Stomach (tissue), 19 donors: ENCODE data around the gene PSMG1. TPM values are rescaled to one million over a fixed set of nuclear protein-coding genes. Genes with fewer than 3 reads are reported as not detected.

Experiments used
- DNase-seq, 2 donors: peaks; one replicate each; pipeline versions ENCODE4 v3.0.0 to v3.0.0-alpha.2; 2013 to 2019
- H3K27ac ChIP-seq, 5 donors: fragments of 200-600 bp in 4 of 5; sonication (generic) in 4 of 5; one replicate each; pipeline ENCODE4 v1.5.1; 2013 to 2019; ENCODE audit warnings: mild to moderate bottlenecking in 1 of 5, moderate library complexity in 1 of 5
- H3K27me3 ChIP-seq, 3 donors: fragments of 200-600 bp; sonication (generic); one replicate each; pipeline ENCODE4 v1.5.1; 2017 to 2019; ENCODE audit warnings: mixed run types in 1 of 3
- H3K36me3 ChIP-seq, 4 donors: fragments of 200-600 bp; sonication (generic); 1 replicate in 3 of 4; 2 replicates in 1 of 4; pipeline ENCODE4 v1.5.1; 2016 to 2019
- H3K4me1 ChIP-seq, 4 donors: fragments of 200-600 bp; sonication (generic); one replicate each; pipeline ENCODE4 v1.5.1; 2016 to 2019
- H3K4me3 ChIP-seq, 4 donors: fragments of 200-600 bp; sonication (generic) in 3 of 4; one replicate each; pipeline ENCODE4 v1.5.1; 2016 to 2019; ENCODE audit warnings: mild to moderate bottlenecking in 1 of 4
- H3K9me3 ChIP-seq, 4 donors: fragments of 200-600 bp; sonication (generic); one replicate each; pipeline ENCODE4 v1.5.1; 2016 to 2019
- EP300 ChIP-seq: sonication (generic); formaldehyde crosslinking; IDR thresholded peaks from one replicate; pipeline ENCODE4 v1.6.1; 2017; ENCODE audit warnings: antibody characterized with exemption
- POLR2A ChIP-seq, 4 donors: fragments of 450-650 bp; IDR thresholded peaks; one replicate each; pipeline ENCODE4 v1.6.1; 2016; ENCODE audit warnings: antibody characterized with exemption in 4 of 4, control low read depth in 2 of 4, mild to moderate bottlenecking in 1 of 4, moderate library complexity in 1 of 4
- POLR2AphosphoS5 ChIP-seq, 3 donors: sonication (generic); formaldehyde crosslinking; IDR thresholded peaks; one replicate each; pipeline ENCODE4 v1.6.1; 2016; ENCODE audit warnings: antibody characterized with exemption in 3 of 3
- WGBS, 5 donors: extraction: QIAGEN DNeasy Blood & Tissue Kit in 3 of 5; methylation state at CpG; one replicate each; pipeline versions ENCODE4 v1.1.5 to v1.1.7; 2013 to 2018; 5-methylcytosine and 5-hydroxymethylcytosine counted together
- intact Hi-C: fragments of 100-400 bp; cut with DNase I; formaldehyde crosslinking; loops from one replicate; pipeline ENCODE4 v1.15.1; 2023; ENCODE audit warnings: low total_unique reads
- long read RNA-seq, 10 donors: transcript quantifications; one replicate each; lab custom pipeline, GENCODE V29; 2026
- polyA plus RNA-seq, 3 donors: library from polyadenylated mRNA; stranded (reverse); fragments of 200-250 nt; gene quantifications; one replicate each; pipeline ENCODE4 v1.2.3, GENCODE V29; 2013
- total RNA-seq, 5 donors: library from RNA; depleted of rRNA; stranded (reverse); fragments of >200 nt; gene quantifications; one replicate each; pipeline versions ENCODE4 v1.1.0 to v1.2.3, GENCODE V29; 2014 to 2016
- TF ChIP-seq, protein P1 (sequence below), 7 experiments: fragments of 450-650 bp in 4 of 7; fragments of 200-600 bp in 3 of 7; sonication (generic) in 3 of 7; IDR thresholded peaks; one replicate each; pipeline ENCODE4 v1.5.1; 2016 to 2019; ENCODE audit warnings: antibody characterized with exemption in 7 of 7, control low read depth in 2 of 7, mild to moderate bottlenecking in 1 of 7
- donor health status: healthy with polysubstance abuse.
- donor health status: Bipolar disorder and iron deficiency.
- donor health status: healthy.

The PSMG1 gene, protein sequence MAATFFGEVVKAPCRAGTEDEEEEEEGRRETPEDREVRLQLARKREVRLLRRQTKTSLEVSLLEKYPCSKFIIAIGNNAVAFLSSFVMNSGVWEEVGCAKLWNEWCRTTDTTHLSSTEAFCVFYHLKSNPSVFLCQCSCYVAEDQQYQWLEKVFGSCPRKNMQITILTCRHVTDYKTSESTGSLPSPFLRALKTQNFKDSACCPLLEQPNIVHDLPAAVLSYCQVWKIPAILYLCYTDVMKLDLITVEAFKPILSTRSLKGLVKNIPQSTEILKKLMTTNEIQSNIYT
- 10 to 100 TPM in 4 of 5 donors, not detected in 1; 11.6 to 32.5 (median 19.8) TPM for total RNA-seq
- 10 to 100 TPM; 33.0 to 53.2 (median 37.0) TPM for polyA plus RNA-seq
- long read RNA-seq, donor 1, partial matches to known transcripts = 0 of 4 reads
- long read RNA-seq, donor 1, other reads (novel, unspliced or antisense) = 0 of 4 reads
- long read RNA-seq, donor 2, partial matches to known transcripts = 0 of 5 reads
- long read RNA-seq, donor 2, other reads (novel, unspliced or antisense) = 0 of 5 reads
- long read RNA-seq, donor 3, transcript PSMG1-201 (7 exons, 2,154 nt) = major isoform, 11 of 12 reads
- long read RNA-seq, donor 3, partial matches to known transcripts = 0 of 12 reads
- long read RNA-seq, donor 3, other reads (novel, unspliced or antisense) = 0 of 12 reads
- long read RNA-seq, donor 4, partial matches to known transcripts = 0 of 4 reads
- long read RNA-seq, donor 4, other reads (novel, unspliced or antisense) = 0 of 4 reads
- long read RNA-seq, donor 5, transcript PSMG1-201 (7 exons, 2,154 nt) = major isoform, 9 of 9 reads
- long read RNA-seq, donor 5, partial matches to known transcripts = 0 of 9 reads
- long read RNA-seq, donor 5, other reads (novel, unspliced or antisense) = 0 of 9 reads
- long read RNA-seq, donor 6, transcript PSMG1-201 (7 exons, 2,154 nt) = major isoform, 22 of 22 reads
- long read RNA-seq, donor 6, partial matches to known transcripts = 0 of 22 reads
- long read RNA-seq, donor 6, other reads (novel, unspliced or antisense) = 0 of 22 reads
- long read RNA-seq, donor 7, transcript PSMG1-201 (7 exons, 2,154 nt) = major isoform, 5 of 6 reads
- long read RNA-seq, donor 7, partial matches to known transcripts = 0 of 6 reads
- long read RNA-seq, donor 7, other reads (novel, unspliced or antisense) = 0 of 6 reads
- long read RNA-seq, donor 8, transcript PSMG1-201 (7 exons, 2,154 nt) = major isoform, 8 of 10 reads
- long read RNA-seq, donor 8, partial matches to known transcripts = 0 of 10 reads
- long read RNA-seq, donor 8, other reads (novel, unspliced or antisense) = 0 of 10 reads
- long read RNA-seq, donor 9, transcript PSMG1-201 (7 exons, 2,154 nt) = major isoform, 6 of 7 reads
- long read RNA-seq, donor 9, partial matches to known transcripts = 0 of 7 reads
- long read RNA-seq, donor 9, other reads (novel, unspliced or antisense) = 0 of 7 reads
- long read RNA-seq, donor 10, partial matches to known transcripts = 0 of 3 reads
- long read RNA-seq, donor 10, other reads (novel, unspliced or antisense) = 0 of 3 reads

DNA sequence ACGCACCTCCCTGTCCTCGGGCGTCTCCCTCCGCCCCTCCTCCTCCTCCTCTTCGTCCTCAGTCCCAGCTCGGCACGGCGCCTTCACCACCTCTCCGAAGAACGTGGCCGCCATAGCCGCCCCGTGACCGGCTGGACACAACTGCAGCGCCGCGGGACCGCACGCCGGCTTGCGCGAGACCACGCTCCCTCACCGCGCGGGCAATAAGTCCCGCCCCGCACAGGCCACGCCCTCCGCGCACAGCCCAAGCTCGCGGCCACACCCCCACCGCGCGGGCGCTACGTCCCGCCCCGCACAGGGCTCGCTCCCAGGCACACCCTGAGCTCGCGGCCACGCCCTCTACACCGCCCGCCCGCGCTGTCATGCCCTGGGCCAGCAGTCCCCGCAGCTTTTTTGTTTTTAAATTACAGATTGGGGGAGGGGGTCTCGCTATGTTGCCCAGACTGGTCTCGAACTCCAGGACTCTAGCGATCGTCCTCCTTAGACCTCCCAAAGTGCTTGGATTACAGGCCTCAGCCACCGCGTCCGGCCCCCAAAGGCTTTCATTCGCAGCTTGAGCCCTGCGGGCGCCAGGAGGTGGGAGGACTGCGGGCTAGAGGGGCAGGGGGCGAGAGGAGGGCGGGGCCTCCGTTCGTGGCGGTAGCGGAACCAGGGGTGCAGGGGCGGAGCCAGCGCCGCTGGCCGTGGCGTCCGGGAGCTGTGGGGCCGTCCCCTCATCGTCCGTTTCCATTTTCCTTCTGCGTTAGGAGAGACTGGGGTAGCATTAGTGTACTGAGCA is at the start of gene PSMG1:
PSMG1 (minus strand) TSS at position 180 of the 778 bp plus-strand sequence; CDS start at position 114, 66 bp downstream.
- H3K9me3 ChIP-seq = no peaks in the 10 kb centered on the region
- peak within 1 kb of the TSS; percentile 69 to 97 (median 93) for H3K27ac ChIP-seq
- peak; percentile 97 to 98 for DNase-seq
- TF ChIP-seq POLR2A (IDR thresholded peaks at IDR 0.05) (peak in 1 of 4 donors; percentile 49), EP300 (no peak), POLR2AphosphoS5 (IDR thresholded peaks at IDR 0.05) (peak; percentile 71 to 96 (median 92))
- TF ChIP-seq, protein P1, sequence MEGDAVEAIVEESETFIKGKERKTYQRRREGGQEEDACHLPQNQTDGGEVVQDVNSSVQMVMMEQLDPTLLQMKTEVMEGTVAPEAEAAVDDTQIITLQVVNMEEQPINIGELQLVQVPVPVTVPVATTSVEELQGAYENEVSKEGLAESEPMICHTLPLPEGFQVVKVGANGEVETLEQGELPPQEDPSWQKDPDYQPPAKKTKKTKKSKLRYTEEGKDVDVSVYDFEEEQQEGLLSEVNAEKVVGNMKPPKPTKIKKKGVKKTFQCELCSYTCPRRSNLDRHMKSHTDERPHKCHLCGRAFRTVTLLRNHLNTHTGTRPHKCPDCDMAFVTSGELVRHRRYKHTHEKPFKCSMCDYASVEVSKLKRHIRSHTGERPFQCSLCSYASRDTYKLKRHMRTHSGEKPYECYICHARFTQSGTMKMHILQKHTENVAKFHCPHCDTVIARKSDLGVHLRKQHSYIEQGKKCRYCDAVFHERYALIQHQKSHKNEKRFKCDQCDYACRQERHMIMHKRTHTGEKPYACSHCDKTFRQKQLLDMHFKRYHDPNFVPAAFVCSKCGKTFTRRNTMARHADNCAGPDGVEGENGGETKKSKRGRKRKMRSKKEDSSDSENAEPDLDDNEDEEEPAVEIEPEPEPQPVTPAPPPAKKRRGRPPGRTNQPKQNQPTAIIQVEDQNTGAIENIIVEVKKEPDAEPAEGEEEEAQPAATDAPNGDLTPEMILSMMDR (IDR thresholded peaks at IDR 0.05) = no peak
- peak within 1 kb of the TSS; percentile 76 to 92 (median 86) for H3K4me3 ChIP-seq
- intact Hi-C loops = no loop called here
- H3K27me3 ChIP-seq = no peaks in the 10 kb centered on the region
- peaks cover 13 to 28% (median 20%) of the 10 kb centered on the region in 4 donors for H3K4me1 ChIP-seq
- 0 to 1% (median 0%) methylated on average over 35 to 76 of the region's 76 CpGs for WGBS, 5 donors
- peaks cover 0 to 18% (median 15%) of the 10 kb centered on the region in 4 donors for H3K36me3 ChIP-seq

DNA sequence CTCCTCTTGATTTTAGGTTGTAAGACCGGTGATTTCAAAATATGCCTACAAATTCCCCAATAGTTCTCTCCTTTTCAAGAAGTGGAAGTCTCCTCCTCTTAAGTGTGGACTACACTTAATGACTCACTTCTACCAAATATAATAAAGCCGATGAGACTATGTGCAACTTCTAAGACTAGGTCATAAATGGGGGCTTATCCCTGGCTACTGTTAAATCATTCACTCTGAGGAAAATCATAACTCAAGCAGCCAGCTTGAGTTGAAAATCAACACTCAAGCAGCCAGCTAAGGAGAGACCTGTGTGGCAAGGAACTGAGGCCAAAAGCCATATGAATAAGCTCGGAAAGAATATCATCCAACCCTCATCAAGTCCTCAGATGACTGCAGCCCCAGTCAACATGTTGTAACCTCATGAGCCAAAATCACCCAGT is 49.6 kb upstream of the PSMG1 start:
- WGBS, 5 donors = 86 to 92% (median 89%) methylated on average over 3 of the region's 3 CpGs
- H3K27me3 ChIP-seq = no peaks in the 10 kb centered on the region
- H3K27ac ChIP-seq = no peak overlapping the region
- intact Hi-C loops = no loop called here
- peaks cover 29 to 100% (median 94%) of the 10 kb centered on the region in 4 donors for H3K36me3 ChIP-seq
- H3K9me3 ChIP-seq = no peaks in the 10 kb centered on the region
- no peak overlapping the region for H3K4me3 ChIP-seq
- TF ChIP-seq, protein P1 (IDR thresholded peaks at IDR 0.05) = no peak
- TF ChIP-seq EP300 = no peak
- TF ChIP-seq POLR2A (IDR thresholded peaks at IDR 0.05) = no peak
- peaks cover 0 to 5% (median 0%) of the 10 kb centered on the region in 4 donors for H3K4me1 ChIP-seq
- DNase-seq = no peak

DNA sequence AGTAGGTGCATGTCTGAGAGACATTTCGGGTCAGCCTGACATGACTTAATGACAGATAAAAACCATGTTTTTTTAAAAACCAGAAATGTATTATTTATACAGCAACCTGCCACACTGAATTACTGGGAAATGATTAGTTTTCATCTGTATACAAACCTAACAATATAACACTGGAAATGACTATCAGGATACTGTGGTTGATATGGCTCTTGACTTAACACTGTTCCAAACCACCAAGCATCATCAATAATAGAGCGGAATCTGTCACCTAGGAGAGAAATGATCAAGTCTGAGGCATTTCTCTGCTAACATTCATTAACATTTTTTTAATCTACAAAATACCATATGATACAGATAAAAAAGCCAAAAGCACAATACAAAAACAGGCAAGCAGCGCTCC is 41.7 kb upstream of the PSMG1 start:
- no peak for TF ChIP-seq POLR2AphosphoS5 (IDR thresholded peaks at IDR 0.05)
- TF ChIP-seq POLR2A (IDR thresholded peaks at IDR 0.05) = no peak
- TF ChIP-seq EP300 = no peak
- TF ChIP-seq, protein P1 (IDR thresholded peaks at IDR 0.05) = no peak
- Histone ChIP-seq H3K27me3 (no peaks in the 10 kb centered on the region), H3K9me3 (no peaks in the 10 kb centered on the region), H3K27ac (no peak overlapping the region), H3K4me3 (no peak overlapping the region), H3K4me1 (no peaks in the 10 kb centered on the region), H3K36me3 (peaks cover 22 to 90% (median 84%) of the 10 kb centered on the region in 4 donors)
- intact Hi-C loops = no loop called here
- 93 to 98% (median 97%) methylated on average over 3 of the region's 3 CpGs for WGBS, 5 donors
- no peak for DNase-seq
